ENCODE data around the gene ELP1.
"Not testable (repeated sequence)": the region's sequence is repeated elsewhere in the genome, so short reads cannot be mapped to it uniquely, and the experiment has no call there.

Gene ELP1

GRCh38 chr9:108928386-108928785 lies 5.5 kb downstream of the ELP1 start:
- DNase-seq, result no peak

DNA sequence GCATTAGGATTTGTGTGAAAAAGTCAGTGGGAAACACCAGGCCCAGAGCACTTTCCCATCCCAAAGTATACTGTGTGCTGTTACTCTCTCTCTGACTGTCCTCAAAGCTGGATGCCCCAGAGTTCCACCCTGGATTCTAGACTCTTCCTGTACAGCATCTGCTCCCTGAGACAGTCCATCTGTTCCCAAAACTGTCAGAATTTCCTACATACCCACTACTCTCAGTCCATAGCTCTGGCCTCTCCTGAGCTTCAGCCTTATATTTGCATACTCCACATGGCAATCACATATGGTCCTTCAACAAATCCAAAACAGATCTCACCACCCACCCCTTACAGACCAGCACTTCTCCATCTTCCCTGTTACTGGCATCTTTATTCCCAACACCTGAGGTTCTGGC lies 9.5 kb downstream of the ELP1 start:
- no peak for DNase-seq

GRCh38 chr9:108921200-108921599 lies 12.7 kb downstream of the ELP1 start:
- DNase-seq, result no peak

GRCh38 chr9:108920401-108920800 lies 13.5 kb downstream of the ELP1 start:
- DNase-seq, result not testable (repeated sequence)

DNA sequence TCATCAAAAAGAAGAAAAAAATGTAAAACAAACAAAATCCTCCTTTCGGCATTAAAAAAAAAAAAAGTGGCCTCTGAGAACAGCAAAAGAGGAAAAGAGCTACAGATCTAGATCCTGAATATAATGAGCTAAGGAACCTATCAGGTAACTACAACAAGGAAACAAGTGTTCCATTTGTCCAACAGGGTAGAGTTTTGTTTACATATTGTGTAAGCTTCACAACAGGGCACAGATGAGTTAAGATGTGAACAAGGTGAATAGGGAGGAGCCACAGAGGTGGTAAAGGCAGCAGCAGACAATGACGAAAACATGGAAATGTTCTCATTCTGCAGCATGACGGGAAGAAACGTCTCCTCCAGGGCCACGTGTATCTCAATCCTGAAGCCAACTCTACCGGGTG lies 14.4 kb downstream of the ELP1 start:
- DNase-seq, result no peak

DNA sequence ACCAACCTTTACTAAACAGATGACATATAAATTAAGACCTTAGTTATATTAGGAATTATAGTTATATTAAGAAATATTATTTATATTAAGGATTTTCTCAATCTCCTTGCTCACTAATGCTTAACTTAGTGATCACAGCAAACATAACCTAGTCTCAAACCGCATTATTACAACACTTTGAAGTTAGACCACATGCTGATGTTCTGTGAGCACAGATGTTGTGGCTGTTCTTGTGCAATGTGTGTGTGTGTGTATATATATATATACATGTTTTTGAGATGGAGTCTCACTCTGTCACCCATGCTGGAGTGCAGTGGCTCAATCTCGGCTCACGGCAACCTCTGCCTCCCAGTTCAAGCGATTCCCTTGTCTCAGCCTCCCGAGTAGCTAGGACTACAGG lies 20.5 kb downstream of the ELP1 start:
- no peak for DNase-seq

DNA sequence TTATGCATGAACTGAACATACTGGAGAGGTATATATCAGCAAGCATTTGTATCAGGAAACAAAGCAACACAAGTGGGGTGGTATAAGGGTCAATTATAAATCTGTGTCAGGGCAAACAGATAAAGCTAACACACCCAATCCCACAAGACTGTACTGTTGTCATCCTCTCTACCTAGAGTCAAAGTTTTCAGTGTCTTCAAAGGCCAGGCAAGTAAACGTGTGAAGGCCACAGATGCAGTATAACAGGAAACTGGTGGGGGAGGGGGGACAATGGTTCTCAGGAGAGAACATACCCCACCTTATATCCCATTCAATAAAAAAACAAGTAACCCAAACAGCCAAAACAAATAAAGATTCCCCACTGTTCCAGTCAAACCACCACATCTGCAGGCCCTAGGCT lies 22.1 kb downstream of the ELP1 start:
- no peak for DNase-seq

- DNase-seq, result no peak
Measured at GRCh38 chr9:108910914-108911313, 23.0 kb downstream of the ELP1 start.

DNA sequence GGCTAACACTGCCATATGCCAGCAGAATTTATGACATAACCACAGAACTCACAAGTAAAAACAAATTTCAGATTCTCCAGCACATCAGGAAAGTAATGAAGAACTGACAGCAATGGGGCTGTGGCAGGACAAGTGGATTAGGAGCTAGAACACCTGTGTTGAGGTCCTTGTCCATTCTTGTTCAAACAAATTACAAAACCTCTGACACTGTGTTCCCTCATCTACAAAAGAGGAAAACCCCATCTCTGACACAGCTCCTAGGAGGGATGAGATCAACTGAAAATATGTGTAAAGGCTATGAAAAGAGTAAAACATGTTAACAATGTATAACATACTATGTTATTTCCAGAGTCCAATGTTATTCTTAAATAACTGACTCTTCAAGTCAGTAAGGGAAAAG lies 23.5 kb downstream of the ELP1 start:
- DNase-seq, result no peak

- DNase-seq, result no peak
Measured at GRCh38 chr9:108905494-108905893, 28.4 kb downstream of the ELP1 start.

DNA sequence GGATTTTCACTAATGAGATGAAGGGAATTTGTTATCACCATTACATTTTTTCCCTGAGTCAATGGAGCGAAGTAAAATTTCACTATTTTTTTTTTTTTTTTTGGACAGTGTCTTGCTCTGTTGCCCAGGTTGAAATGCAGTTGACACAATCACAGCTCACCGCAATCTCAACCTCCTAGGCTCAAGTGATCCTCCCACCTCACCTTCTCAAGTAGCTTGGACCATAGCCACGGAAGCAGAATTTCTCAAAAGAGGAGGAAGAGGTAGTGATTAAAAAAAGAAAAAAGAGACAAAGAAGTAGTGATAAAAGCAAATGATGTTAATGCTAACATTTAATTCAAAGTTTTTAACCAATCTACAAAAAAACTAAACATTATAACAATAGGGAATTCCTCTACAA lies 29.8 kb downstream of the ELP1 start:
- DNase-seq, result no peak

DNA sequence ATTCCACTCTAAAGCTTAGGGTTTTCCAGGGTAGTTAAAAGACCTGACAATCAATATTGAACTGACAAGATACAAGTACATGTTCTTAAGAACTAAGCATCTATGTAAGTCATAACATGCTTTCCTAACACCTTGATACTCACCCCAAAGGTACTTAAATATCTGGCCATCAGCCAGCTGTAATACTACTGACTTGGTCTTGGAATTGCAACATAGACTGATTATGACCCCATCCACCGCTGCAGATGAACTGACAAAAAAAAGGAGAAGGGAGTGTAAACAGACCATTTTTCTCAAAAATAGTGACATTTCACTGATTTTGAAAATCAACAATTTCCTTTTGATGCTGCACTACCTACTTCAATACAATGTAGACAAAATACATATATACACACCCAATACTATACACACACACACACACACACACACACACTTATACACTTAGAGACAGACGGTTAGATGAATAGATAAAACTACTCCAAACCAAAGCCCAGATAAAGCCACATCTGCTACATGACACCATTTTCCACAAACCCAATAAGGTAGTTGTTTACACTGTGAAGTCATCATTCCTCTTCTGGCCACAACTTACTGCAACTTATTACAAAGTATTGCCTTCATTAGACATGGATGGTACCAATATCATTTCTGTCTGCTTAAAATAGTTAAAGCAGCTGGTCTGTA lies 30.4 kb downstream of the ELP1 start:
- no peak for DNase-seq

- no peak for DNase-seq
Measured at GRCh38 chr9:108900176-108900575, 33.7 kb downstream of the ELP1 start.

DNA sequence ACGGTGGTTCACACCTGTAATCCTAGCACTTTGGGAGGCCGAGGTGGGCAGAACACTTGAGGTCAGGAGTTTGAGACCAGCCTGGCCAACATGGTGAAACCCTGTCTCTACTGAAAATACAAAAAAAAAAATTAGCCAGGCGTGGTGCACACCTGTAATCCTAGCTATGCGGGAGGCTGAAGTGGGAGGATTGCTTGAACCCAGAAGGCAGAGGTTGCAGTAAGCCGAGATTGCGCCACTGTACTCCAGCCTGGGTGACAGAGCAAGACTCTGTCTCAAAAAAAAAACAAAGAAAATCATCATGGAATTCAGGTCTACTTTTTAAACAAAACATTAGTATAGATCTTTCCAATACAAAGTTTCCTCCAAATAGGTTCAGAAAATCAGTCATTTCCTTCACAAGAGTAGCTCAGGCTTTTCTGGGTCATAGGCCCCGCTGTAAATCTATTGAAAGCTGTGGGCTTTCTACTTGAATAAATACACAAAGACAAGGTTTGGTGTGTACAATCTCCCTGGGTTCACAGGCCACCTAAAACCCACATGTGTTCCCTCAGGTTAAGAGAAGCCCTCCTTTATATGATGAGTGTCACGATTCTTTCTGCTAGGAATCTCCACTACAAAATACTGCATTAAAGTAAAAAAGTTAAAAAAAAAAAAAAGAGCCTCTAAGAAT lies 34.8 kb downstream of the ELP1 start:
- not testable (repeated sequence) for DNase-seq

GRCh38 chr9:108897324-108898096 lies 36.4 kb downstream of the ELP1 start:
- no peak for DNase-seq

- no peak for DNase-seq
Measured at GRCh38 chr9:108894225-108894997, 39.5 kb downstream of the ELP1 start.

DNA sequence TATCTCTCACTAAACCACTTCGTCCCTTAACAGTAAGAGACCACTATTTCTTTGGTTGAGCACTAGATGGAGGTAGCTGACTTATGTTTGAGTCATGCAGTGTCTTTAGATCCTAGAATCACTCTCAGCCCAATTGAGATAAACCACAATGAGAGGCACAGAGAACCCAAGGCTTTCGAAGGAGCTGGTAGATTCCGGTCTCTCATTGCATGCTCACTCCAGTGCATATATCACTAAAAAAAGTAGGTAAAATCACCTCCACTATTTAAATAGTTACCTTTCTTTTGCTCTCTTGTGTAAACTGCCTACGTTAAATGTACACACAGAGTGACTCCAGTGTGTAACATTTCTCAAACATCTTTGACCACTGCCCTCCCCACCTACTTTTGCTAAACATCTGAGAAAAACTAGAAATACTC lies 44.3 kb downstream of the ELP1 start:
- no peak for DNase-seq

- DNase-seq, result not testable (repeated sequence)
Measured at GRCh38 chr9:108886594-108887271, 47.2 kb downstream of the ELP1 start.

- DNase-seq, result peak in 1 of 56 donors; percentile 9
Measured at GRCh38 chr9:108885643-108886348, 48.1 kb downstream of the ELP1 start.

DNA sequence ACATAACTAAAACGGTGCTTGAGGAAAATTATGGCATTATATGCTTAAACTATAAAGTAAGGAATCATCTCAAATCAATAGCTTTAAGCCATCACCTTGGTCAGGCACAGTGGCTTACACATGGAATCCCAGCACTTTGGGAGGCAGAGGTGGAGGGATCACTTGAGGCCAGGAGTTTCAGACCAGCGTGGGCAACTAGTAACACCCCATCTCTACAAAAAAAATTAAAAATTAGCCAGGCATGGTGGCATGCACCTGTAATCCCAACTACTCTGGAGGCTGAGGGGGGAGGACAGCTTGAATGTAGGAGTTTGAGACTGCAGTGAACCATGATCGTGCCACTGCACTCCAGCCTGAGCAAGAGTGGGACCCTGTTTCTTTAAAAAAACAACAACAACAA lies 49.2 kb downstream of the ELP1 start:
- DNase-seq, result no peak
